Measurements from ENCODE around the gene PKD2L2.

- TF ChIP-seq CTCF (optimal IDR thresholded peaks at IDR 0.05 in 1 of 3, IDR thresholded peaks at IDR 0.05 in 1 of 3, conservative IDR thresholded peaks at IDR 0.05 in 1 of 3; ENCODE audit: extremely low read depth in 1 of 3, insufficient read depth in 2 of 3, low read length in 3 of 3) (no peak), EZH2 (IDR thresholded peaks at IDR 0.05; ENCODE audit: low read length) (no peak)
Observed at GRCh38 chr5:137959488-137959887, 70.2 kb downstream of the PKD2L2 start.

All from keratinocyte (primary cell).